ENCODE data around the gene SLC35F3. TPM values are rescaled to one million over a fixed set of nuclear protein-coding genes. Genes with fewer than 3 reads are reported as not detected.

The SLC35F3 gene
- total and polyA plus RNA-seq, 2 experiments from 2014 or later, result 1.0 to 3.2 TPM

DNA sequence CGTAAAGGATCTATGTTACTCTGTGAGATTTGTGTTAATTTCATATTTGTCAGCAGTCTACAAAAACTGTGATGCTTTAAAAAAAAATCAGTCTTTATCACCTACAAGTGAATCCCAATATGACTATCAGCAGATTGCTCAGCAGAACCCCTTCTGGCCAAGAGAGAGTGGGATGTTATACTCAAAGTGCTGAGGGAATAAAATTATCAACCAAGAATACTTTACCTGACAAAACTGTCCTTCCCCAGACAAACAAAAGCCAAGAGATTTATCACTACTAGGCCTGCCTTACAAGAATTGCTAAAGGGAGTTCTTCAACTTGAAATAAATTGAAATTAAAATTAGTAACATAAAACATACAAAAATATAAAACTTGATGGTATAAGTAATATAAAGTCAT is 105.2 kb downstream of the SLC35F3 start (continued):
- TF ChIP-seq, protein P1, sequence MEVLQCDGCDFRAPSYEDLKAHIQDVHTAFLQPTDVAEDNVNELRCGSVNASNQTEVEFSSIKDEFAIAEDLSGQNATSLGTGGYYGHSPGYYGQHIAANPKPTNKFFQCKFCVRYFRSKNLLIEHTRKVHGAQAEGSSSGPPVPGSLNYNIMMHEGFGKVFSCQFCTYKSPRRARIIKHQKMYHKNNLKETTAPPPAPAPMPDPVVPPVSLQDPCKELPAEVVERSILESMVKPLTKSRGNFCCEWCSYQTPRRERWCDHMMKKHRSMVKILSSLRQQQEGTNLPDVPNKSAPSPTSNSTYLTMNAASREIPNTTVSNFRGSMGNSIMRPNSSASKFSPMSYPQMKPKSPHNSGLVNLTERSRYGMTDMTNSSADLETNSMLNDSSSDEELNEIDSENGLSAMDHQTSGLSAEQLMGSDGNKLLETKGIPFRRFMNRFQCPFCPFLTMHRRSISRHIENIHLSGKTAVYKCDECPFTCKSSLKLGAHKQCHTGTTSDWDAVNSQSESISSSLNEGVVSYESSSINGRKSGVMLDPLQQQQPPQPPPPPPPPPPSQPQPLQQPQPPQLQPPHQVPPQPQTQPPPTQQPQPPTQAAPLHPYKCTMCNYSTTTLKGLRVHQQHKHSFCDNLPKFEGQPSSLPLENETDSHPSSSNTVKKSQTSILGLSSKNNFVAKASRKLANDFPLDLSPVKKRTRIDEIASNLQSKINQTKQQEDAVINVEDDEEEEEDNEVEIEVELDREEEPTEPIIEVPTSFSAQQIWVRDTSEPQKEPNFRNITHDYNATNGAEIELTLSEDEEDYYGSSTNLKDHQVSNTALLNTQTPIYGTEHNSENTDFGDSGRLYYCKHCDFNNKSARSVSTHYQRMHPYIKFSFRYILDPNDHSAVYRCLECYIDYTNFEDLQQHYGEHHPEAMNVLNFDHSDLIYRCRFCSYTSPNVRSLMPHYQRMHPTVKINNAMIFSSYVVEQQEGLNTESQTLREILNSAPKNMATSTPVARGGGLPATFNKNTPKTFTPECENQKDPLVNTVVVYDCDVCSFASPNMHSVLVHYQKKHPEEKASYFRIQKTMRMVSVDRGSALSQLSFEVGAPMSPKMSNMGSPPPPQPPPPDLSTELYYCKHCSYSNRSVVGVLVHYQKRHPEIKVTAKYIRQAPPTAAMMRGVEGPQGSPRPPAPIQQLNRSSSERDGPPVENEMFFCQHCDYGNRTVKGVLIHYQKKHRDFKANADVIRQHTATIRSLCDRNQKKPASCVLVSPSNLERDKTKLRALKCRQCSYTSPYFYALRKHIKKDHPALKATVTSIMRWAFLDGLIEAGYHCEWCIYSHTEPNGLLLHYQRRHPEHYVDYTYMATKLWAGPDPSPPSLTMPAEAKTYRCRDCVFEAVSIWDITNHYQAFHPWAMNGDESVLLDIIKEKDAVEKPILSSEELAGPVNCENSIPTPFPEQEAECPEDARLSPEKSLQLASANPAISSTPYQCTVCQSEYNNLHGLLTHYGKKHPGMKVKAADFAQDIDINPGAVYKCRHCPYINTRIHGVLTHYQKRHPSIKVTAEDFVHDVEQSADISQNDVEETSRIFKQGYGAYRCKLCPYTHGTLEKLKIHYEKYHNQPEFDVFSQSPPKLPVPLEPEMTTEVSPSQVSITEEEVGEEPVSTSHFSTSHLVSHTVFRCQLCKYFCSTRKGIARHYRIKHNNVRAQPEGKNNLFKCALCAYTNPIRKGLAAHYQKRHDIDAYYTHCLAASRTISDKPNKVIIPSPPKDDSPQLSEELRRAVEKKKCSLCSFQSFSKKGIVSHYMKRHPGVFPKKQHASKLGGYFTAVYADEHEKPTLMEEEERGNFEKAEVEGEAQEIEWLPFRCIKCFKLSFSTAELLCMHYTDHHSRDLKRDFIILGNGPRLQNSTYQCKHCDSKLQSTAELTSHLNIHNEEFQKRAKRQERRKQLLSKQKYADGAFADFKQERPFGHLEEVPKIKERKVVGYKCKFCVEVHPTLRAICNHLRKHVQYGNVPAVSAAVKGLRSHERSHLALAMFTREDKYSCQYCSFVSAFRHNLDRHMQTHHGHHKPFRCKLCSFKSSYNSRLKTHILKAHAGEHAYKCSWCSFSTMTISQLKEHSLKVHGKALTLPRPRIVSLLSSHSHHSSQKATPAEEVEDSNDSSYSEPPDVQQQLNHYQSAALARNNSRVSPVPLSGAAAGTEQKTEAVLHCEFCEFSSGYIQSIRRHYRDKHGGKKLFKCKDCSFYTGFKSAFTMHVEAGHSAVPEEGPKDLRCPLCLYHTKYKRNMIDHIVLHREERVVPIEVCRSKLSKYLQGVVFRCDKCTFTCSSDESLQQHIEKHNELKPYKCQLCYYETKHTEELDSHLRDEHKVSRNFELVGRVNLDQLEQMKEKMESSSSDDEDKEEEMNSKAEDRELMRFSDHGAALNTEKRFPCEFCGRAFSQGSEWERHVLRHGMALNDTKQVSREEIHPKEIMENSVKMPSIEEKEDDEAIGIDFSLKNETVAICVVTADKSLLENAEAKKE (CRISPR knock-in tag; IDR thresholded peaks at IDR 0.05), result no peak
- TF ChIP-seq CREB1 (CRISPR knock-in tag; IDR thresholded peaks at IDR 0.05; ENCODE audit: low read depth), result no peak

DNA sequence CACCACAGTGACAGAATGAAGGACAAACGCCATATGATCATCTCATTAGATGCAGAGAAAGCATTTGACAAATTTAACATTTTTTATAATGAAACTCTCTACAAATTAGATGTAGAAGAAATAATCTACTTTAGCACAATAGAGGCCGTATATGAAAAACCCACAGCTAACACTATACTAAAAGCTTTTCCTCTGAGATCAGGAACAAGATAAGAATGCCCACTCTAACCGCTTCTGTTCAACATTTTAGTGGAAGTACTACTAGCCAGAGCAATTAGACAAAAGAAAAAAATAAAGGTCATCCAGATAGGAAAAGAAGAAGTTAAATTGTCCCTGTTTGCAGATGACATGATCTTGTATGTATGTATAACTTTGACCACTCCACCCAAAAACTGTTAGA is 109.7 kb downstream of the SLC35F3 start:
- Histone ChIP-seq H3K36me3 (ENCODE audit: insufficient read depth) (no peaks in the 10 kb centered on the region), H3K9me2 (ENCODE audit: insufficient read depth) (no peaks in the 10 kb centered on the region), H3K79me2 (replicated peaks; ENCODE audit: insufficient read depth) (no peaks in the 10 kb centered on the region), H3F3A (replicated peaks; ENCODE audit: low read depth) (no peaks in the 10 kb centered on the region), H3K4me3 (no peak overlapping the region), H3K4me2 (no peak overlapping the region), H3K4me1 (ENCODE audit: insufficient read depth) (no peaks in the 10 kb centered on the region), H3K27me3 (ENCODE audit: insufficient read depth) (no peaks in the 10 kb centered on the region), H3K27ac (ENCODE audit: low read depth) (no peak overlapping the region), H4K20me1 (replicated peaks; ENCODE audit: insufficient read depth) (no peaks in the 10 kb centered on the region), H2AFZ (no peak overlapping the region)
- Mint-ChIP-seq H3K27ac (no peak overlapping the region), H3K27me3 (ENCODE audit: insufficient read depth, low read depth, poor library complexity) (no peaks in the 10 kb centered on the region), H3K4me1 (no peaks in the 10 kb centered on the region), H3K9me3 (no peaks in the 10 kb centered on the region), H3K4me3 (no peak overlapping the region), H3K36me3 (ENCODE audit: low read depth) (no peaks in the 10 kb centered on the region)
- TF ChIP-seq NANOG (IDR thresholded peaks at IDR 0.05; ENCODE audit: borderline replicate concordance), result no peak
- no peak for TF ChIP-seq ZNF331 (CRISPR knock-in tag; IDR thresholded peaks at IDR 0.05; ENCODE audit: low read depth)
- no peak for TF ChIP-seq JUNB (IDR thresholded peaks at IDR 0.05; ENCODE audit: unreplicated experiment)
- TF ChIP-seq EZH2 (IDR thresholded peaks at IDR 0.05; ENCODE audit: low read depth, unreplicated experiment), result no peak
- TF ChIP-seq ETS1 (IDR thresholded peaks at IDR 0.05), result no peak
- TF ChIP-seq POLR2AphosphoS5 (IDR thresholded peaks at IDR 0.05; ENCODE audit: low read depth), result no peak
- TF ChIP-seq ZNF114 (CRISPR knock-in tag; IDR thresholded peaks at IDR 0.05), result no peak
- no peak for TF ChIP-seq CTCF (conservative IDR thresholded peaks at IDR 0.05; ENCODE audit: low read depth in 2 of 2)
- DNase-seq (ENCODE audit: low spot score), result no peak
- no peak for ATAC-seq
